Measurements from ENCODE around the gene CSF3. TPM values are rescaled to one million over a fixed set of nuclear protein-coding genes. Genes with fewer than 3 reads are reported as not detected.
A peak's percentile ranks its signal among the peaks of the same experiment; 100 is the strongest.

Gene CSF3
- total RNA-seq, 1 donor from 2014 or later, result not detected

- H3K4me2 ChIP-seq (ENCODE audit: low read length), result peak overlapping the region; percentile 92
- Mint-ChIP-seq H3K27me3 (ENCODE audit: low read depth, unreplicated experiment) (no peaks in the 10 kb centered on the region), H3K36me3 (ENCODE audit: low read depth, unreplicated experiment) (peaks cover under 1% of the 10 kb centered on the region), H3K4me3 (ENCODE audit: unreplicated experiment) (peak overlapping the region; percentile 95), H3K27ac (ENCODE audit: unreplicated experiment) (peak overlapping the region; percentile 99), H3K9me3 (ENCODE audit: unreplicated experiment) (no peaks in the 10 kb centered on the region), H3K4me1 (ENCODE audit: low read depth, unreplicated experiment) (peaks cover 17% of the 10 kb centered on the region)
- peak overlapping the region; percentile 100 for H3K9ac ChIP-seq (ENCODE audit: low read length)
- H3K79me2 ChIP-seq (ENCODE audit: insufficient read depth, low read length), result peaks cover 33% of the 10 kb centered on the region
- H3K4me3 ChIP-seq (ENCODE audit: insufficient read depth, low read depth, low read length), result peak overlapping the region; percentile 62
- H3K36me3 ChIP-seq (ENCODE audit: insufficient read depth, low read length), result peaks cover under 1% of the 10 kb centered on the region
- DNase-seq (ENCODE audit: low read depth) (peak; percentile 95), FAIRE-seq (peak; percentile 76)
- no peaks in the 10 kb centered on the region for H3K9me3 ChIP-seq (ENCODE audit: insufficient read depth, low read depth, low read length)
- peak overlapping the region; percentile 71 for H3K27ac ChIP-seq (ENCODE audit: low read depth, low read length)
- no peaks in the 10 kb centered on the region for H3K27me3 ChIP-seq (ENCODE audit: insufficient read depth, low read length)
- peaks cover 23% of the 10 kb centered on the region for H4K20me1 ChIP-seq (ENCODE audit: insufficient read depth, low read length)
- H2AFZ ChIP-seq (ENCODE audit: low read depth, low read length), result no peak overlapping the region
- peaks cover 21% of the 10 kb centered on the region for H3K4me1 ChIP-seq (ENCODE audit: insufficient read depth, low read length)
- TF ChIP-seq CTCF (IDR thresholded peaks at IDR 0.05; ENCODE audit: insufficient read depth, low read depth, low read length) (no peak), EZH2 (IDR thresholded peaks at IDR 0.05; ENCODE audit: insufficient read depth, low read length) (no peak)
Measured at GRCh38 chr17:39979016-39979670, 36.1 kb upstream of the CSF3 start.

GRCh38 chr17:39979893-39980350 is 35.3 kb upstream of the CSF3 start:
- Mint-ChIP-seq H3K9me3 (ENCODE audit: unreplicated experiment) (no peaks in the 10 kb centered on the region), H3K36me3 (ENCODE audit: low read depth, unreplicated experiment) (peaks cover 1% of the 10 kb centered on the region), H3K27ac (ENCODE audit: unreplicated experiment) (peak overlapping the region; percentile 99), H3K27me3 (ENCODE audit: low read depth, unreplicated experiment) (no peaks in the 10 kb centered on the region), H3K4me3 (ENCODE audit: unreplicated experiment) (peak overlapping the region; percentile 95), H3K4me1 (ENCODE audit: low read depth, unreplicated experiment) (peaks cover 17% of the 10 kb centered on the region)
- Histone ChIP-seq H3K27ac (ENCODE audit: low read depth, low read length) (peak overlapping the region; percentile 71), H2AFZ (ENCODE audit: low read depth, low read length) (peak overlapping the region; percentile 83), H3K4me1 (ENCODE audit: insufficient read depth, low read length) (peaks cover 21% of the 10 kb centered on the region), H3K4me2 (ENCODE audit: low read length) (peak overlapping the region; percentile 92), H3K9me3 (ENCODE audit: insufficient read depth, low read depth, low read length) (no peaks in the 10 kb centered on the region), H3K79me2 (ENCODE audit: insufficient read depth, low read length) (peaks cover 40% of the 10 kb centered on the region), H3K27me3 (ENCODE audit: insufficient read depth, low read length) (no peaks in the 10 kb centered on the region), H3K9ac (ENCODE audit: low read length) (peak overlapping the region; percentile 100), H3K36me3 (ENCODE audit: insufficient read depth, low read length) (peaks cover 6% of the 10 kb centered on the region), H4K20me1 (ENCODE audit: insufficient read depth, low read length) (peaks cover 30% of the 10 kb centered on the region), H3K4me3 (ENCODE audit: insufficient read depth, low read depth, low read length) (peak overlapping the region; percentile 62)
- no peak for FAIRE-seq
- no peak for TF ChIP-seq EZH2 (IDR thresholded peaks at IDR 0.05; ENCODE audit: insufficient read depth, low read length)
- TF ChIP-seq CTCF (IDR thresholded peaks at IDR 0.05; ENCODE audit: insufficient read depth, low read depth, low read length), result no peak
- peak; percentile 43 for DNase-seq (ENCODE audit: low read depth)

All from astrocyte (in vitro differentiated cells and primary cell).